C4-2B (cell line): ENCODE results near the gene GRK5.
"Not testable (repeated sequence)": the region's sequence is repeated elsewhere in the genome, so short reads cannot be mapped to it uniquely, and the experiment has no call there.

ENCODE experiments used
- H3K27ac ChIP-seq: fragments of 450-650 bp; 2 replicates; pipeline ENCODE4 v1.5.1; 2017
- CTCF ChIP-seq: fragments of 450-650 bp; conservative IDR thresholded peaks from 2 replicates; pipeline ENCODE4 v1.5.1; 2017; ENCODE audit warnings: mild to moderate bottlenecking
- ZFX ChIP-seq: fragments of 450-650 bp; IDR thresholded peaks from 2 replicates; pipeline ENCODE4 v1.6.1; 2017

The GRK5 gene

GRCh38 chr10:119427263-119427864 is 220.0 kb downstream of the GRK5 start:
- no peak for TF ChIP-seq CTCF
- TF ChIP-seq ZFX = no peak
- no peak overlapping the region for H3K27ac ChIP-seq

- H3K27ac ChIP-seq = no peak overlapping the region
- TF ChIP-seq ZFX = no peak
- TF ChIP-seq CTCF = no peak
Measured at GRCh38 chr10:119428789-119429188, 221.4 kb downstream of the GRK5 start.

GRCh38 chr10:119429771-119430170 is 222.4 kb downstream of the GRK5 start:
- TF ChIP-seq CTCF (no peak), ZFX (no peak)
- H3K27ac ChIP-seq = no peak overlapping the region

GRCh38 chr10:119431034-119431772 is 223.8 kb downstream of the GRK5 start:
- no peak overlapping the region for H3K27ac ChIP-seq
- TF ChIP-seq CTCF (no peak), ZFX (no peak)

GRCh38 chr10:119431773-119432135 is 224.4 kb downstream of the GRK5 start:
- no peak for TF ChIP-seq ZFX
- TF ChIP-seq CTCF = no peak

GRCh38 chr10:119434942-119435341 is 227.6 kb downstream of the GRK5 start:
- not testable (repeated sequence) for H3K27ac ChIP-seq

More at GRCh38 chr10:119431773-119432135, 224.4 kb downstream of the GRK5 start:
- no peak overlapping the region for H3K27ac ChIP-seq

- TF ChIP-seq ZFX (no peak), CTCF (no peak)
- no peak overlapping the region for H3K27ac ChIP-seq
Measured at GRCh38 chr10:119438717-119439116, 231.3 kb downstream of the GRK5 start.

- no peak overlapping the region for H3K27ac ChIP-seq
- TF ChIP-seq CTCF = no peak
- no peak for TF ChIP-seq ZFX
Measured at GRCh38 chr10:119439922-119440321, 232.6 kb downstream of the GRK5 start.
